IMR-90 (cell line): ENCODE results near the gene LSM2. TPM values are rescaled to one million over a fixed set of nuclear protein-coding genes. Genes with fewer than 3 reads are reported as not detected.

Experiments used
- ATAC-seq: fragments of 200-7000 bp; cut with Tn5 transposase; 2 replicates; pipeline ENCODE4 v1.9.1; 2020; ENCODE audit warnings: low read depth, mild to moderate bottlenecking, moderate library complexity
- BruUV-seq: library from RNA; stranded (reverse); fragments of 400-500 nt; replicated peaks from 2 replicates; lab custom pipeline; 2021; lab: Mats Ljungman, UMichigan
- CTCF ChIA-PET: fragments of 300-600 bp; formaldehyde crosslinking; extraction: SDS; loops from one replicate; lab custom pipeline; 2021; ENCODE audit warnings: antibody characterized with exemption; lab: Yijun Ruan, JAX
- POLR2A ChIA-PET: fragments of 300-600 bp; sonication (Branson Sonifier 250); formaldehyde crosslinking; loops from one replicate; lab custom pipeline; 2022; ENCODE audit warnings: antibody characterized with exemption; ENCODE audit not compliant: unreplicated experiment; lab: Charles Lee
- DNase-seq: peaks from one replicate; pipeline ENCODE4 v3.0.0; 2013
- H2AFZ ChIP-seq: replicated peaks from 2 replicates; pipeline ENCODE3; 2013; ENCODE audit warnings: low read length, mild to moderate bottlenecking; ENCODE audit not compliant: poor library complexity
- H2AK5ac ChIP-seq: 2 replicates; pipeline ENCODE4 v1.6.1; 2013; ENCODE audit warnings: low read depth, low read length, inconsistent platforms
- H2AK9ac ChIP-seq: replicated peaks from 2 replicates; pipeline ENCODE3; 2013; ENCODE audit warnings: mild to moderate bottlenecking, low read depth, low read length, moderate library complexity; ENCODE audit not compliant: poor library complexity
- H2BK120ac ChIP-seq: 2 replicates; pipeline ENCODE4 v1.6.1; 2013; ENCODE audit warnings: low read depth, low read length, inconsistent platforms
- H2BK15ac ChIP-seq: 3 replicates; pipeline ENCODE4 v1.6.1; 2013; ENCODE audit warnings: low read depth, low read length, inconsistent platforms
- H2BK20ac ChIP-seq: 2 replicates; pipeline ENCODE4 v1.6.1; 2013; ENCODE audit warnings: low read depth, mild to moderate bottlenecking, inconsistent platforms, low read length, moderate library complexity
- H2BK5ac ChIP-seq: 2 replicates; pipeline ENCODE4 v1.6.1; 2013; ENCODE audit warnings: mild to moderate bottlenecking, low read depth, low read length, inconsistent platforms; ENCODE audit not compliant: poor library complexity, severe bottlenecking
- H3K14ac ChIP-seq: replicated peaks from 2 replicates; pipeline ENCODE4 v1.6.1; 2013; ENCODE audit warnings: low read depth, low read length, inconsistent platforms
- H3K18ac ChIP-seq: 2 replicates; pipeline ENCODE4 v1.6.1; 2013; ENCODE audit warnings: low read depth, low read length, control low read depth
- H3K23ac ChIP-seq: 2 replicates; pipeline ENCODE4 v1.6.1; 2013; ENCODE audit warnings: low read depth, low read length, inconsistent platforms
- H3K27ac ChIP-seq: 2 replicates; pipeline ENCODE4 v1.5.1; 2013; ENCODE audit warnings: mild to moderate bottlenecking, control low read depth, low read length; ENCODE audit not compliant: insufficient read depth
- H3K27me3 ChIP-seq: 2 replicates; pipeline ENCODE4 v1.6.1; 2013; ENCODE audit warnings: low read length; ENCODE audit not compliant: control insufficient read depth, insufficient read depth
- H3K36me3 ChIP-seq: 2 replicates; pipeline ENCODE4 v1.6.1; 2013; ENCODE audit warnings: low read length, mixed read lengths; ENCODE audit not compliant: control insufficient read depth, insufficient read depth
- H3K4ac ChIP-seq: 2 replicates; pipeline ENCODE4 v1.6.1; 2013; ENCODE audit warnings: low read depth, low read length, inconsistent platforms
- H3K4me1 ChIP-seq: 2 replicates; pipeline ENCODE4 v1.6.1; 2013; ENCODE audit warnings: low read length, mixed read lengths; ENCODE audit not compliant: control insufficient read depth, insufficient read depth
- H3K4me2 ChIP-seq: 2 replicates; pipeline ENCODE4 v1.6.1; 2013; ENCODE audit warnings: low read depth, mild to moderate bottlenecking, control low read depth, low read length, moderate library complexity
- H3K4me3 ChIP-seq: 2 replicates; pipeline ENCODE4 v1.5.1; 2013; ENCODE audit warnings: low read depth, mild to moderate bottlenecking, control low read depth, low read length, moderate library complexity; ENCODE audit not compliant: insufficient read depth
- H3K56ac ChIP-seq: 2 replicates; pipeline ENCODE4 v1.6.1; 2013; ENCODE audit warnings: low read length, inconsistent platforms; ENCODE audit not compliant: insufficient read depth; ENCODE audit errors: extremely low read depth
- H3K79me1 ChIP-seq, 2 experiments: 2 replicates each; pipeline ENCODE4 v1.6.1; 2013; ENCODE audit warnings: low read length in 2 of 2, inconsistent platforms in 1 of 2, low read depth in 1 of 2
- H3K9ac ChIP-seq: 2 replicates; pipeline ENCODE4 v1.6.1; 2013; ENCODE audit warnings: low read depth, low read length, control low read depth
- H3K9me1 ChIP-seq: 2 replicates; pipeline ENCODE4 v1.6.1; 2013; ENCODE audit warnings: low read length, inconsistent platforms; ENCODE audit not compliant: insufficient read depth
- H3K9me3 ChIP-seq: 2 replicates; pipeline ENCODE4 v1.6.1; 2013; ENCODE audit warnings: low read length; ENCODE audit not compliant: control insufficient read depth, insufficient read depth
- H4K20me1 ChIP-seq: 2 replicates; pipeline ENCODE4 v1.6.1; 2013; ENCODE audit warnings: low read length, inconsistent platforms; ENCODE audit not compliant: insufficient read depth
- H4K5ac ChIP-seq: 2 replicates; pipeline ENCODE4 v1.6.1; 2013; ENCODE audit warnings: mild to moderate bottlenecking, low read depth, low read length, control low read depth
- H4K8ac ChIP-seq, 2 experiments: 2 replicates each; pipeline ENCODE4 v1.6.1; 2013; ENCODE audit warnings: low read depth in 2 of 2, low read length in 2 of 2, control low read depth in 1 of 2, inconsistent platforms in 1 of 2
- H4K91ac ChIP-seq: 2 replicates; pipeline ENCODE4 v1.6.1; 2013; ENCODE audit warnings: low read depth, low read length, inconsistent platforms; ENCODE audit not compliant: insufficient read depth
- BHLHE40 ChIP-seq: fragments of 150-350 bp; IDR thresholded peaks from 2 replicates; pipeline ENCODE4 v1.6.1; 2016; ENCODE audit warnings: mild to moderate bottlenecking, low read depth, low read length
- CEBPB ChIP-seq: IDR thresholded peaks from 2 replicates; pipeline ENCODE4 v1.6.1; 2012; ENCODE audit warnings: low read depth, low read length, improper control_type of control experiment
- CHD1 ChIP-seq: IDR thresholded peaks from 2 replicates; pipeline ENCODE4 v1.6.1; 2012; ENCODE audit warnings: low read depth, low read length, improper control_type of control experiment
- CTCF ChIP-seq: conservative IDR thresholded peaks from 2 replicates; pipeline ENCODE4 v1.5.1; 2012; ENCODE audit warnings: mild to moderate bottlenecking, low read depth, low read length, improper control_type of control experiment
- FOS ChIP-seq: fragments of 150-350 bp; IDR thresholded peaks from 2 replicates; pipeline ENCODE4 v1.6.1; 2016; ENCODE audit warnings: low read depth, low read length
- MAFK ChIP-seq: IDR thresholded peaks from 2 replicates; pipeline ENCODE4 v1.6.1; 2012; ENCODE audit warnings: low read depth, low read length, improper control_type of control experiment
- MAZ ChIP-seq: IDR thresholded peaks from 2 replicates; pipeline ENCODE4 v1.6.1; 2012; ENCODE audit warnings: low read depth, mild to moderate bottlenecking, low read length, improper control_type of control experiment, moderate library complexity, borderline replicate concordance
- MXI1 ChIP-seq: IDR thresholded peaks from 2 replicates; pipeline ENCODE4 v1.6.1; 2012; ENCODE audit warnings: low read depth, mild to moderate bottlenecking, low read length, moderate library complexity, borderline replicate concordance
- NFE2L2 ChIP-seq: fragments of 150-350 bp; IDR thresholded peaks from 2 replicates; pipeline ENCODE4 v1.6.1; 2016; ENCODE audit warnings: low read depth, mild to moderate bottlenecking, low read length
- POLR2A ChIP-seq: IDR thresholded peaks from 2 replicates; pipeline ENCODE4 v1.6.1; 2012; ENCODE audit warnings: mild to moderate bottlenecking, low read depth, low read length
- RCOR1 ChIP-seq: IDR thresholded peaks from 2 replicates; pipeline ENCODE4 v1.6.1; 2012; ENCODE audit warnings: mild to moderate bottlenecking, low read length, improper control_type of control experiment; ENCODE audit not compliant: insufficient replicate concordance
- RFX5 ChIP-seq: IDR thresholded peaks from 2 replicates; pipeline ENCODE4 v1.8.0; 2012; ENCODE audit warnings: low read depth, mild to moderate bottlenecking, low read length, moderate library complexity
- SMC3 ChIP-seq: fragments of 150-350 bp; IDR thresholded peaks from 2 replicates; pipeline ENCODE4 v1.6.1; 2016; ENCODE audit warnings: low read depth, mild to moderate bottlenecking, antibody characterized with exemption, low read length, moderate library complexity
- USF2 ChIP-seq: fragments of 150-350 bp; IDR thresholded peaks from 2 replicates; pipeline ENCODE4 v1.6.1; 2017; ENCODE audit warnings: mild to moderate bottlenecking, antibody characterized with exemption, low read length, low read depth
- WGBS, 2 experiments: methylation state at CpG; one replicate each; pipeline versions ENCODE4 v1.1.5 to v1.1.7; 2013; ENCODE audit warnings: missing lambda C conversion rate in 2 of 2; ENCODE audit not compliant: insufficient read length in 1 of 2; ENCODE audit errors: extremely low coverage in 2 of 2; 5-methylcytosine and 5-hydroxymethylcytosine counted together
- dilution Hi-C: fragments of 300-500 bp; cut with HindIII; formaldehyde crosslinking; loops from one replicate; pipeline ENCODE4 v1.14.3; 2018; ENCODE audit warnings: low sequenced_read_pairs; ENCODE audit not compliant: unreplicated experiment
- in situ Hi-C: fragments of 300-500 bp; cut with MboI; formaldehyde crosslinking; loops from 3 replicates; pipeline ENCODE4 v1.14.3; 2019; ENCODE audit warnings: low sequenced_read_pairs, inconsistent platforms, mixed read lengths
- intact Hi-C: fragments of 100-400 bp; cut with micrococcal nuclease; formaldehyde crosslinking; loops from 2 replicates; pipeline ENCODE4 v1.10.0; 2022
- polyA plus RNA-seq, 3 experiments: library from polyadenylated mRNA; depleted of rRNA; stranded (reverse); fragments of >200 nt; gene quantifications; 2 replicates each; pipeline ENCODE4 v1.2.3, GENCODE V29; 2012; ENCODE audit warnings: low replicate concordance in 1 of 3
- total RNA-seq: library from RNA; depleted of rRNA; stranded (reverse); fragments of >200 nt; gene quantifications from 2 replicates; pipeline ENCODE4 v1.2.3, GENCODE V29; 2012

The LSM2 gene
- total and polyA plus RNA-seq, 2 of the 4 experiments (the other 2 are of a cell fraction), result 56.3 to 61.0 TPM

GRCh38 chr6:31826793-31827285, 20.1 kb upstream of the LSM2 start:
- 0% methylated on average over 4 of the region's 13 CpGs; no CpG with 5 or more reads in 1 of the 2 experiments for WGBS, 2 experiments
- intact Hi-C loops, result loop anchor here (1.0 to 5.0 kb wide), 2 partner anchors 32 to 280 kb away; partner anchors contain the start of genes ATP6V1G2, NFKBIL1 and VARS1
- Histone ChIP-seq H2BK15ac (peak overlapping the region; percentile 64; the same call in 2 of the 3 replicates), H3K4me2 (peak overlapping the region; percentile 83), H3K9me1 (peaks cover 4% of the 10 kb centered on the region; the same call in 1 of the 2 replicates), H2BK5ac (peak overlapping the region; percentile 85), H3K4ac (peak overlapping the region; percentile 97), H2BK120ac (peak overlapping the region; percentile 71), H3K56ac (peak overlapping the region; percentile 85), H3K14ac (peak overlapping the region; percentile 96), H4K20me1 (peaks cover 9% of the 10 kb centered on the region), H4K5ac (peak overlapping the region; percentile 97), H3K27ac (peak overlapping the region; percentile 93), H3K18ac (peak overlapping the region; percentile 82), H2AFZ (peak overlapping the region; percentile 88), H4K8ac (peak overlapping the region; percentile 97 to 98), H2AK9ac (peak overlapping the region; percentile 88), H3K4me1 (peaks cover 9% of the 10 kb centered on the region), H4K91ac (peak overlapping the region; percentile 92), H3K36me3 (no peaks in the 10 kb centered on the region), H2AK5ac (peak overlapping the region; percentile 38; the same call in 1 of the 2 replicates), H3K9ac (peak overlapping the region; percentile 90), H3K79me1 (peaks cover 9 to 30% of the 10 kb centered on the region in 2 experiments; a peak in 3 of 4 replicates), H3K9me3 (no peaks in the 10 kb centered on the region), H2BK20ac (peak overlapping the region; percentile 5; the same call in 1 of the 2 replicates), H3K23ac (peak overlapping the region; percentile 91), H3K4me3 (peak overlapping the region; percentile 45), H3K27me3 (no peaks in the 10 kb centered on the region)
- in situ Hi-C loops, result no loop called here
- BruUV-seq, result no TSS peak
- CTCF ChIA-PET, result interaction anchor here (1.3 kb wide), 1 partner anchor 31 kb away, joined by 4 read pairs; the partner anchor contains the start of gene VARS1
- POLR2A ChIA-PET, result interaction anchor here (0.5 to 1.5 kb wide), 7 partner anchors 12 to 120 kb away, joined by 3 to 10 read pairs (median 4); partner anchors contain the start of genes HSPA1A, HSPA1L, LSM2 and LY6G6F
- dilution Hi-C loops, result no loop called here
- ATAC-seq (peak; percentile 55), DNase-seq (no peak)
- no peak for TF ChIP-seq CHD1
- no peak for TF ChIP-seq BHLHE40
- TF ChIP-seq RCOR1, result no peak
- TF ChIP-seq RFX5, result no peak
- no peak for TF ChIP-seq SMC3
- TF ChIP-seq CEBPB, result no peak
- TF ChIP-seq MAFK, result no peak
- no peak for TF ChIP-seq FOS
- no peak; the same call in 1 of the 2 replicates for TF ChIP-seq MXI1
- TF ChIP-seq CTCF, result no peak
- no peak for TF ChIP-seq POLR2A
- no peak for TF ChIP-seq USF2
- TF ChIP-seq NFE2L2, result no peak
- no peak; the same call in 1 of the 2 replicates for TF ChIP-seq MAZ
